C4-2B (cell line): ENCODE results near the gene NUDT14.

ENCODE experiments used
- CTCF ChIP-seq: fragments of 450-650 bp; conservative IDR thresholded peaks from 2 replicates; pipeline ENCODE4 v1.5.1; 2017; ENCODE audit warnings: mild to moderate bottlenecking
- ZFX ChIP-seq: fragments of 450-650 bp; IDR thresholded peaks from 2 replicates; pipeline ENCODE4 v1.6.1; 2017

- TF ChIP-seq CTCF (no peak), ZFX (no peak)
Observed at GRCh38 chr14:105226198-105226597, 45.1 kb upstream of the NUDT14 start.
